Measurements from ENCODE around the gene GSAP. TPM values are rescaled to one million over a fixed set of nuclear protein-coding genes. Genes with fewer than 3 reads are reported as not detected.

The GSAP gene
- total RNA-seq, 2 experiments from 2014 or later: 0.55 TPM; not detected in 1

DNA sequence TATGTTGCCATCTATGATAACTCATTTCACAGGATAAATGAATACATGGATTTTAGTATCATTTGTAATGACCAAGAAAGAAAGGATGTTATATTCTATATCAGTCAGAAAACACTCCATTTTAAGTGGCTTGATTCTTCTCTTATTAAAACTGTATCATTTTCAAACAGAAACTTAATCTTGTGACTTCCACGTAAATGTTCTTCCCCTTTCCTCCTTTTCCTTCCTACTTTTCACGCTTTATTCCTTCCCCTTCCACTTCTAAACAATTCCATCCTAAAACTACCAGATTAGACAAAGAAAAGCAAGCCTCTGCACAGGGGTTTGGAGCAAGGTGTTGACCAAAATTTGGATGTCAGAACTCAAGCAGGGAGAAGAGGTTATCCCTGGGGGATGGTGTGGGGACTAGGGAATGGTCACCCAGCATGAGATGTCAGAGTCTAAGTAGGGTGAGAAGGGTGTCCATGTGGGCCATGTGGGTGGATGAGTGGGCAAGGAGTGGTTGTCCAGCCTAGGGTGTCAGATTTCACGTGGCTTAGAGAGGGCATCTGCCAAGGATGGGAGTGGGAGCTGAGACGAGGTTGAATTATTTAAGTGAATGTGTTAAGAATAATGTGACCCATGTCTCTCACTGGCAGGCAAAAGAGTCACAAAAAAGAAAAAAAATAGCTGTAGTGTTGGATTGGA is 5.0 kb upstream of the GSAP start:
- Histone ChIP-seq H3K4me1 (ENCODE audit: insufficient read depth, low read length, poor library complexity, severe bottlenecking) (no peaks in the 10 kb centered on the region), H2AFZ (ENCODE audit: low read length) (no peak overlapping the region), H4K20me1 (ENCODE audit: insufficient read depth, low read length) (no peaks in the 10 kb centered on the region), H3K36me3 (ENCODE audit: insufficient read depth, low read length) (no peaks in the 10 kb centered on the region), H3K9me3 (ENCODE audit: low read length) (no peaks in the 10 kb centered on the region), H3K4me2 (ENCODE audit: low read length) (no peak overlapping the region), H3K79me2 (ENCODE audit: insufficient read depth, low read depth, low read length) (no peaks in the 10 kb centered on the region), H3K4me3 (ENCODE audit: low read depth, low read length, poor library complexity, severe bottlenecking) (no peak overlapping the region), H3K9me2 (ENCODE audit: insufficient read depth, low read length) (no peaks in the 10 kb centered on the region), H3K27ac (ENCODE audit: low read depth, low read length, poor library complexity, severe bottlenecking) (no peak overlapping the region)
- intact Hi-C loops (cut with micrococcal nuclease; ENCODE audit: unreplicated experiment): no loop called here
- DNase-seq (ENCODE audit: low spot score): no peak
- TF ChIP-seq, protein P1, sequence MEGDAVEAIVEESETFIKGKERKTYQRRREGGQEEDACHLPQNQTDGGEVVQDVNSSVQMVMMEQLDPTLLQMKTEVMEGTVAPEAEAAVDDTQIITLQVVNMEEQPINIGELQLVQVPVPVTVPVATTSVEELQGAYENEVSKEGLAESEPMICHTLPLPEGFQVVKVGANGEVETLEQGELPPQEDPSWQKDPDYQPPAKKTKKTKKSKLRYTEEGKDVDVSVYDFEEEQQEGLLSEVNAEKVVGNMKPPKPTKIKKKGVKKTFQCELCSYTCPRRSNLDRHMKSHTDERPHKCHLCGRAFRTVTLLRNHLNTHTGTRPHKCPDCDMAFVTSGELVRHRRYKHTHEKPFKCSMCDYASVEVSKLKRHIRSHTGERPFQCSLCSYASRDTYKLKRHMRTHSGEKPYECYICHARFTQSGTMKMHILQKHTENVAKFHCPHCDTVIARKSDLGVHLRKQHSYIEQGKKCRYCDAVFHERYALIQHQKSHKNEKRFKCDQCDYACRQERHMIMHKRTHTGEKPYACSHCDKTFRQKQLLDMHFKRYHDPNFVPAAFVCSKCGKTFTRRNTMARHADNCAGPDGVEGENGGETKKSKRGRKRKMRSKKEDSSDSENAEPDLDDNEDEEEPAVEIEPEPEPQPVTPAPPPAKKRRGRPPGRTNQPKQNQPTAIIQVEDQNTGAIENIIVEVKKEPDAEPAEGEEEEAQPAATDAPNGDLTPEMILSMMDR (conservative IDR thresholded peaks at IDR 0.05; ENCODE audit: low read length): no peak
- TF ChIP-seq EZH2phosphoT487 (IDR thresholded peaks at IDR 0.05; ENCODE audit: borderline replicate concordance, low read depth, low read length): no peak
- ChIA-PET CTCF (ENCODE audit: unreplicated experiment) (no interaction called here), POLR2A (interaction anchor here (0.6 kb wide), 1 partner anchor 53 kb away, joined by 3 read pairs; no protein-coding TSS in a partner anchor)
- no TSS peak for BruUV-seq (replicated peaks)

DNA sequence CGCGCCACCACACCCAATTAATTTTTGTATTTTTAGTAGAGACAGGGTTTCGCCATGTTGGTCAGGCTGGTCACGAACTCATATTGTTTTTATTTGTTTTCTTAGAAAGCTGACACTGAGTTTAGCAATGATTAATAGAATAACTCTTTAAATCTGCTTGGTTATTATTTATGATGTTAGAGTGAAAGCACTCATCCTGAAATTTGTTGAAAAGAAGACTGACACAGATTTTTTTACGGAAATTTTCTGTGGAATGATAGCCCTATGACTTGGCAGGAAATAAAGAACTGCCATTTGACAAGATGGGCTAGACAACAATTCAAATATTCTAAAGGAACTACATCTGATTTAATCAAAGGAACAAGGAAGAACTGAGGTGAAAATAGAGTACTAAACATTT is 4.3 kb upstream of the GSAP start:
- H3K9me3 ChIP-seq (ENCODE audit: low read length): no peaks in the 10 kb centered on the region
- no peaks in the 10 kb centered on the region for H4K20me1 ChIP-seq (ENCODE audit: insufficient read depth, low read length)
- no peaks in the 10 kb centered on the region for H3K9me2 ChIP-seq (ENCODE audit: insufficient read depth, low read length)
- DNase-seq (ENCODE audit: low spot score): no peak
- intact Hi-C loops (cut with micrococcal nuclease; ENCODE audit: unreplicated experiment): no loop called here
- TF ChIP-seq, protein P1 (conservative IDR thresholded peaks at IDR 0.05; ENCODE audit: low read length): no peak
- TF ChIP-seq EZH2phosphoT487 (IDR thresholded peaks at IDR 0.05; ENCODE audit: borderline replicate concordance, low read depth, low read length): no peak
- H3K27ac ChIP-seq (ENCODE audit: low read depth, low read length, poor library complexity, severe bottlenecking): no peak overlapping the region
- H3K4me2 ChIP-seq (ENCODE audit: low read length): no peak overlapping the region
- no peaks in the 10 kb centered on the region for H3K79me2 ChIP-seq (ENCODE audit: insufficient read depth, low read depth, low read length)
- no TSS peak for BruUV-seq (replicated peaks)
- ChIA-PET POLR2A (no interaction called here), CTCF (ENCODE audit: unreplicated experiment) (no interaction called here)
- H2AFZ ChIP-seq (ENCODE audit: low read length): no peak overlapping the region
- no peaks in the 10 kb centered on the region for H3K36me3 ChIP-seq (ENCODE audit: insufficient read depth, low read length)
- no peaks in the 10 kb centered on the region for H3K4me1 ChIP-seq (ENCODE audit: insufficient read depth, low read length, poor library complexity, severe bottlenecking)
- no peak overlapping the region for H3K4me3 ChIP-seq (ENCODE audit: low read depth, low read length, poor library complexity, severe bottlenecking)

DNA sequence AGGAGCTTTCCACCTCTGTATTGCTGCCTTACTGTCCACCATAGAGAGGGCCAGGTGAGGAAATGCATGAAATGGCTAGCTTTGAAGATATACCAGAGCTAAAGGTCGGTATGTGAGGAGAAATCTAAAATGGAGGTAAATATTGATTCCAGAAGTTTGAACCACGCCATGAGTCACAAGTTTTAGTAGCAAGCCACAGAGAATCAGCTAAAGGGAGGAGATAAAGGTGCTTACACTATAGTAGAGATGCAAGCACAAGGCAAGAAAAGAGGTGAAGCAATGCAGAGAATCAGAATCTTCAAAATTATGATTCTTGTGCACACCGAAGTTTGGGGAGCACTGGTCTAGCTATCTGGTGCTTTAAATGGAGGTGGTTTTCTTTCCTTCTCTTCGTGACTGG is 3.0 kb upstream of the GSAP start:
- no peak overlapping the region for H2AFZ ChIP-seq (ENCODE audit: low read length)
- H3K79me2 ChIP-seq (ENCODE audit: insufficient read depth, low read depth, low read length): no peaks in the 10 kb centered on the region
- no peak for DNase-seq (ENCODE audit: low spot score)
- intact Hi-C loops (cut with micrococcal nuclease; ENCODE audit: unreplicated experiment): loop anchor here (5.0 kb wide), 1 partner anchor 42 kb away; no protein-coding TSS in a partner anchor
- no peak overlapping the region for H3K4me2 ChIP-seq (ENCODE audit: low read length)
- no peak for TF ChIP-seq EZH2phosphoT487 (IDR thresholded peaks at IDR 0.05; ENCODE audit: borderline replicate concordance, low read depth, low read length)
- TF ChIP-seq, protein P1 (conservative IDR thresholded peaks at IDR 0.05; ENCODE audit: low read length): no peak
- ChIA-PET POLR2A (interaction anchor here (1.0 kb wide), 1 partner anchor 12 kb away, joined by 3 read pairs; no protein-coding TSS in a partner anchor), CTCF (ENCODE audit: unreplicated experiment) (interaction anchor here (0.5 kb wide), 1 partner anchor 1447 kb away, joined by 3 read pairs; no protein-coding TSS in a partner anchor)
- H4K20me1 ChIP-seq (ENCODE audit: insufficient read depth, low read length): no peaks in the 10 kb centered on the region
- no peak overlapping the region for H3K4me3 ChIP-seq (ENCODE audit: low read depth, low read length, poor library complexity, severe bottlenecking)
- no TSS peak for BruUV-seq (replicated peaks)
- no peaks in the 10 kb centered on the region for H3K9me3 ChIP-seq (ENCODE audit: low read length)
- H3K36me3 ChIP-seq (ENCODE audit: insufficient read depth, low read length): no peaks in the 10 kb centered on the region
- no peaks in the 10 kb centered on the region for H3K4me1 ChIP-seq (ENCODE audit: insufficient read depth, low read length, poor library complexity, severe bottlenecking)
- no peaks in the 10 kb centered on the region for H3K9me2 ChIP-seq (ENCODE audit: insufficient read depth, low read length)
- no peak overlapping the region for H3K27ac ChIP-seq (ENCODE audit: low read depth, low read length, poor library complexity, severe bottlenecking)

Measured in OCI-LY7 (cell line).